PFSK-1 (cell line): ENCODE results near the gene SFXN3.

ENCODE experiments used
- TAF1 ChIP-seq: IDR thresholded peaks from 2 replicates; pipeline ENCODE4 v1.6.1; 2012; ENCODE audit warnings: low read length, control low read depth, borderline replicate concordance; ENCODE audit not compliant: insufficient read depth
- TF ChIP-seq, protein P1 (sequence below), 2 experiments: IDR thresholded peaks; 2 replicates each; pipeline versions ENCODE4 v1.6.1 to v1.8.0; 2011 to 2012; ENCODE audit warnings: low read depth in 2 of 2, low read length in 2 of 2, control low read depth in 1 of 2, inconsistent platforms in 1 of 2, mild to moderate bottlenecking in 1 of 2, moderate library complexity in 1 of 2; ENCODE audit not compliant: insufficient read depth in 1 of 2

GRCh38 chr10:101028446-101029337 is 2.3 kb upstream of the SFXN3 start:
- TF ChIP-seq, protein P1, sequence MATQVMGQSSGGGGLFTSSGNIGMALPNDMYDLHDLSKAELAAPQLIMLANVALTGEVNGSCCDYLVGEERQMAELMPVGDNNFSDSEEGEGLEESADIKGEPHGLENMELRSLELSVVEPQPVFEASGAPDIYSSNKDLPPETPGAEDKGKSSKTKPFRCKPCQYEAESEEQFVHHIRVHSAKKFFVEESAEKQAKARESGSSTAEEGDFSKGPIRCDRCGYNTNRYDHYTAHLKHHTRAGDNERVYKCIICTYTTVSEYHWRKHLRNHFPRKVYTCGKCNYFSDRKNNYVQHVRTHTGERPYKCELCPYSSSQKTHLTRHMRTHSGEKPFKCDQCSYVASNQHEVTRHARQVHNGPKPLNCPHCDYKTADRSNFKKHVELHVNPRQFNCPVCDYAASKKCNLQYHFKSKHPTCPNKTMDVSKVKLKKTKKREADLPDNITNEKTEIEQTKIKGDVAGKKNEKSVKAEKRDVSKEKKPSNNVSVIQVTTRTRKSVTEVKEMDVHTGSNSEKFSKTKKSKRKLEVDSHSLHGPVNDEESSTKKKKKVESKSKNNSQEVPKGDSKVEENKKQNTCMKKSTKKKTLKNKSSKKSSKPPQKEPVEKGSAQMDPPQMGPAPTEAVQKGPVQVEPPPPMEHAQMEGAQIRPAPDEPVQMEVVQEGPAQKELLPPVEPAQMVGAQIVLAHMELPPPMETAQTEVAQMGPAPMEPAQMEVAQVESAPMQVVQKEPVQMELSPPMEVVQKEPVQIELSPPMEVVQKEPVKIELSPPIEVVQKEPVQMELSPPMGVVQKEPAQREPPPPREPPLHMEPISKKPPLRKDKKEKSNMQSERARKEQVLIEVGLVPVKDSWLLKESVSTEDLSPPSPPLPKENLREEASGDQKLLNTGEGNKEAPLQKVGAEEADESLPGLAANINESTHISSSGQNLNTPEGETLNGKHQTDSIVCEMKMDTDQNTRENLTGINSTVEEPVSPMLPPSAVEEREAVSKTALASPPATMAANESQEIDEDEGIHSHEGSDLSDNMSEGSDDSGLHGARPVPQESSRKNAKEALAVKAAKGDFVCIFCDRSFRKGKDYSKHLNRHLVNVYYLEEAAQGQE (IDR thresholded peaks at IDR 0.05; ENCODE audit: insufficient read depth in 1 of 2, low read depth in 2 of 2, low read length in 2 of 2), result no peak
- TF ChIP-seq TAF1, result no peak
